ENCODE results near the gene SPEF1.

The SPEF1 gene

DNA sequence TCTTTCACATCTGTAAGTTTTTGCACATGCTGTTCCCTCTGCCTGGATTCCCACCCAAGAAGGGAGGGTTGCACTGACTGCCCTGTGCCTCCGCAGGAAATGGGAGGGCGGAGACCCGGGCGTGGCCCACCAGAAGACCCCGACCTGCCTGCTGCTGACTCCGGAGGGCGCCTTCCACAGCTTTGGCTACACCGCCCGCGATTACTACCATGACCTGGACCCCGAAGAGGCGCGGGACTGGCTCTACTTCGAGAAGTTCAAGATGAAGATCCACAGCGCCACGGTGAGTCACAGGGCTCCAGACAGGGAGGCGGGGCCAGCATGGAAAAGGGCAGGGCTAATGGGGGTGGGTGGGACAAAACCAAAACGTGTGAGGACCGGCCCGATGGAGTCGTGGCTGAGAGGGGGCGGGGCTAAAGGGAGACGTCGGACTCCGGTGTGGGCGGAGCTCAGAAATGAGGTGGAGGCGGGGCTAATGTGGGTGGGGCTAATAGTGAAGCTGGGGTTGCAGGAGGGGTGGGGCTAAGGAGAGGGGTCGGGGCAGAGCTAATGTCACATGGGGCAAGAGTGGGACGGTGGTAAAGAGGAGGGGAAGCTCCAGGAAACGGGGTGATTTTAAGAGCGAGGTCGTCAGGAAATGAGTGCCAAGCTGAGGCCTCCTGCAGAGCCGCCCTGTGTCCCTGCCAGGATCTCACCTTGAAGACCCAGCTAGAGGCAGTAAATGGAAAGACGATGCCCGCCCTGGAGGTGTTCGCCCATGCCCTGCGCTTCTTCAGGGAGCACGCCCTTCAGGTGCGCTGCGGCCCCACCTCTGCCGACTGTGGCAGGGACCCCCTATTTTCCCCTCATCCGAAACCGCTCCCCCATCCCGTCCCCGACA, 36.2 kb downstream of the SPEF1 start:
- peak; percentile 70 to 81 (median 78) for DNase-seq

DNA sequence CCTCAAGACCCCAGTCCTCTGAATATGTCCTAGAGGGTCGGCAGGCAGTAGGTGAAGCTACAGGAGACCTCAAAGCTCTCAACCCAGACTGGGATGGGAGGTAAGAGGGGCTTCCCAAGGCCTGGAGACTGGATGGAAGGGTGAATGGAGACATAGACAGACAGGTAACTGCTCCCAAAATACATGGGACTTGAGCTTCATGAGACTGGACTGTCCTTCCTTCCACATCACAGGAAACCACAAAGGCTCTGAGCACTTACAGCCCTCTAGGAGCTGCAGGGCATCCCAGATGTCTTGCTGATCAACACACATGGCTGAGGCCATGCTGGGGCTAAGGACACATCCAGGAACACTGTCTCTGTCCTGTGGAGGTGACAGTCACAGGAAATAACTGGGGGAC, 37.2 kb downstream of the SPEF1 start:
- DNase-seq = no peak

DNA sequence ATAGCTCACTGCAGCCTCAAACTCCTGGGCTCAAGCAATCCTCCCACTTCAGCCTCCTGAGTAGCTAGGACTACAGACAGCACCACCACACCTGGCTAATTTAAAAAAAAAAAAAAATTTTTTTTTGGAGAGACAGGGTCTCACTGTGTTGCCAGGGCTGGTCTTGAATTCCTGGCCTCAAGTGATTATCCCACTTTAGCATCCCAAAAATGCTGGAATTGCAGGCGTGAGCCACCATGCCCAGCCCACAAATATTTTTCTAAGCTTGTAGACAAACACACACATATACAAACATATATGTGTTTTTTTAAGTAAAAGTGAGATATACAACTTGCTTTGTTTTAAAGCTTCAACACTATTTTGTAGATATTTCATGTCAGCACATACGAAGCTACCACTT, 38.0 kb downstream of the SPEF1 start:
- no peak for DNase-seq

DNA sequence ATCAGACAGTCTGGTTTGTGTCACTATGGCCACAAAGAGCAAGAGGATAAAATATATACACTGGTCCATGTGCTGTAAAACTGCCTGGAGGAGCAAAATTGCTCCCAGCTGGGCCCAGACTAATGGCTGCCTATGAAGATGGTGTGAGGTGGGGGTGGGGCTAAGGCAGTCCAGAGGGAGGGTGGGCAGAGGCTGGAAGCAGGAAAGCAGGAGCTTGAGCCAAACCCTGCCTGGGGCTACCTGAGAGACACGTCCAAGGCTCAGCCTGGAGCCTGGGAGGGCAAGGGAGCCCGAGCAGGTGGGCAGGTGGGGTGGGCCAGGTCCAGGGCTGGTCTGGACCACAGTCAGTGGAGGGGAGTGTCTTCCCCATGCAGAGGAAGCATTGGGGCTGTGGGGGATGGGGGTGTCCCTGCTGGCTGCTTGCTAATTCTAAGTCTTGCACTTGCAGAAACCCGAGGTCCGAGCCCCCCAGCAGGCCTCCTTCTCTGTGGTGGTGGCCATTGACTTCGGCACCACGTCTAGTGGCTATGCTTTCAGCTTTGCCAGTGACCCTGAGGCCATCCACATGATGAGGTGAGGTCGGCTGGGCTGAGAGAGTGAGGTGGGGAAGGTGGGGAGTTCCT, 39.3 kb downstream of the SPEF1 start:
- DNase-seq = no peak

DNA sequence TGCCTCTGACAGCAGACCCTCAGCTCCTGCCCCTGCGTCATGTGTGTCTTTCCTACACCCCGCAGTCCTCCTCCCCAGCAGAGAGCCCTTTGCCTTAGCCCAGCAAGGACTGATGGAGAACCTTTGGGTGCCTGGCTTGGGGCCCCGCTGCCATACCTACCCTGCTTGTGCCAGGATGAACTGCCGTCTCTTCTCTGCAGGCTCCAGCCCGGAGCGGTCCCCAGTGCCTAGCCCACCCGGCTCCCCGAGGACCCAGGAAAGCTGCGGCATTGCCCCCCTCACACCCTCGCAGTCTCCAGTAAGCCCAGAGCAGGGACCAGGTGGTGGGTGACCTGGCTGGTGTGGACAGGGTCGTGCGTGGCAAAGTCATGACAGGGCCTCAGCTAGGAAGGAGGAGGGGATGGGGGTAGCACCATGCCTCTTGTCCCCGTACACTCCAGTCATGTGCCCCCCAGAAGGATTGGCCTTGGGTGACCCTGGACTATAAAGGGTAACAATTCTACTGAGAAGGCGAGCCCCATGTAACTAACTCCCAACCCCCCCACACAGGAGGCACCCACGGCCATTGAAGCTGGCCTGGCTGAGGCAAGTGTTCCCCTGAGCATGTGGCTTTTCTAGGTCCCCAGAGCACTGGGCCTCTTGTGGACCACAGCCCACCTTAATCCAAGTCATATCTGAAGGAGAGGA, 40.5 kb downstream of the SPEF1 start:
- no peak for DNase-seq

DNA sequence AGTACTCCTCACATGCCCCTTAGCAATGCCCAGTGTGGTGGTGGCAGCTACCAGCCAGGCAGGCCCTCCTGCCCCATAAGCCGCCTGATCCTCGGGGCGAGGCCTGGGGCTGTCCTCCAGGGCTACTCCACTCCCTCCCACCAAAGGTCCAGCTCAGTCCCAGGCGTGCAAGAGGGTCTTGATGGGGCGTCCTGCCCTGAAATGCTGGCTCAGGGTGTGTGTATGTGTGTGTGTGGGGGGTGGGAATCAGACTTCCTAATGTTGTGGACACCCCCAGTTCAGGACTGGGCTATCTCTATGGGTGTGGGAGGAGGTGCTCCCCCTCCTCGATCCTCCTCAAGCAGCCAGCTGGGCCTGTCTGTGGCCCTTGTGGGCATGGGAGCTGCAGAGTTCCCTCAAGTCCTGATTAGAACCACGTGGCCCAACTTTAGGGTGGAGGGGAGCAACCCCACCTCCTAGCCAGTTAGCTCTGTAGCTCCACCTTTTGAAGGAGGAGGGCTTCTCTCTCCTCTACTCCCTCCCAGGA, 41.3 kb downstream of the SPEF1 start:
- DNase-seq = no peak

DNA sequence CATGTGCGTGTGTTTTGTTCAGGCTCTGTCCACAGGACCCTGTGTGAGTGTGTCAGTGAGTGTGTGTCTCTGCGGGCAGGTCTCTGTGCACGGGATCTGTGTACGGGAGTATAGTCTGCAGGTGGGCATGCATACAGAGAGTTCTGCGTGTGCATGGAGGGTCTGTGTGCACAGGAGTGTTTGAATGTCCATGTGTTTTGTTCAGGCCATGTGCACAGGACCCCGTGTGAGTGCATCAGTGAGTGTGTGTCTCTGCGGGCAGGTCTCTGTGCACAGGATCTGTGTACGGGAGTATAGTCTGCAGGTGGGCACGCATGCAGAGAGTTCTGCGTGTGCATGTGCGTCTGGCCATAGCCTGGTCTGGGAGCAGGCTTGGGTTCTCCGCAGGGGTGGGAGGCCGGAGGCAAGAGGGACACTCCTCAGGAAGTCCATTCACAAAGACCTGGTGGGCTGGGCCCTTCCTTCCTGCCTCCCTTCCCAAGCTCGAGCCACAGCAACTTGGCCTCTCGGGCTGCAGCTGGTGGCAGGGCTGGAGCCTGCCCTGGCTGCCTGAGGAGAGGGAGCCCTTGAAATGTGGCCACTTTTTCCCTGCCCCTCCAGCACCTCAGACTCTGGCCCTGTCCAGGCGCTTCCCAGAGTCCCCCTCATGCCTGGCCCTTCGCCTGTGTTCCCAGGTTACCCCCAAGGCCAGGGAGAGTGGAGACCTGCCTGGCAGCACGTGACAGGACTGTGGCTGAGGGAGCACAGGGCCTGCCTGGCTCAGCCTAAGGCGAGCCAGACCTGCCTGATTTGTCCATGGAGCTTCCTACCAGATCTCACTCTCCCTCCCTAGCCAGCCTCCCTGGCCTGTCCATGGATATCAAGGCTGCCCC, 42.0 kb downstream of the SPEF1 start:
- no peak for DNase-seq

DNA sequence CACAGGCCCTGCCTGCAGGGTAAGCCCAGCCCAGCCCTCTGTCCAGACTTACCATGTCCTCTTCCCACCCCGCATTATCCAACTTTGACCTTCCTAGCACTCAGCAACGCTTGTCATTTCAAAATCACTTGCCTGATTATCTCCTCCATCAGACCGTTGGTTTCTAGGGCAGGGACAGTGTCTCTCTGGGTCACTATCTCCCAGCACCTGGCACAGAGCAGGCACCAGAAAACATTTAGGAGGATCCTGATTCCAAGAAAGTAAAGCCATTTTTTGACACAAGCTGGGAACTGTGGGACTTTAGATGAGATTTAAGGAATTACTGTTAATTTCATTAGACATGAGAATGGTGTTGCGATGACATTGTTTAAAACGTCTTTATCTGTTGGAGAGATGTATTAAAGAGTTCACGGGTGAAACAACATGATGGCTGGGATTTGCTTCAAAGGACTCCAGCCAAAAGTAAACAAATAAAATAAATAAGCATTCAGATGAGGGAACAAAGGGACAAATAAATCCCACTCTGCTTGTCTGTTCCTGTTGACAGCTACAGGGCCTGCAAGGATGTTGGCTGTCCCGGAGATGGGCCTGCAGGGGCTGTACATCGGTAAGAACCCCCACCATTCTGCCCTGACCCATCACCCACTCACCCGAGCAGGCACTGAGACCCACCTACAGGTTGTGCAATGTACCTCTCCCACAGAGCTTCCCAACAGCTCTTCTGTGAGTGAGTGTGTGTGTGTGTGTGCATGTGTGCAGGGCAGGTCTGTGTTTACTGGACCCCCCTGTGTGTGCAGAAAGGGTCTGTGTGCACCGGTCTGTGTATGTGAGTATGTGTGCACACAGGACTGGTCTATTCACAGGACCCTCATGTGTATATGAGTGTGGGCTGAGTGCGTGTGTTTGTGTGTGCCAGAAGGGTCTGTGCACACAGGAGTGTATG, 42.9 kb downstream of the SPEF1 start:
- no peak for DNase-seq

DNA sequence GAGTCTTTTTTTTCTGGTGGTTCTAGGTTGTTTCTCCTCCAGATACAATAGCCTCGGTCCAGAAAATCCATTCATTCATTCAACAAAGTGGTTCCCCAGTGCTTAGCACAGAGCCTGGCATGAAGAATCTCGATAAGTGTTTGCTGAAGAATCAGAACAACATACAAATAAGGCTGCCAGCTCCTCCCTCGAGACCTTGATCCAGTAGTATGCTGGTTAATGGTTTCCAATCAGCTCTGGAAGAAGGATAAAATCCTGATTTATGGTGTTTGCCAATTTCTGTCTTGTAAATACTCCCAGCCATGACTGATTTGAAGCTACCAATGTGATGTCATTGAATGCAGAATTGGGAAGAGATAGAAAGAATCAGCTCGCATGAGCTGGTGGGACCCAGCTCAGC, 45.5 kb downstream of the SPEF1 start:
- DNase-seq = no peak

DNA sequence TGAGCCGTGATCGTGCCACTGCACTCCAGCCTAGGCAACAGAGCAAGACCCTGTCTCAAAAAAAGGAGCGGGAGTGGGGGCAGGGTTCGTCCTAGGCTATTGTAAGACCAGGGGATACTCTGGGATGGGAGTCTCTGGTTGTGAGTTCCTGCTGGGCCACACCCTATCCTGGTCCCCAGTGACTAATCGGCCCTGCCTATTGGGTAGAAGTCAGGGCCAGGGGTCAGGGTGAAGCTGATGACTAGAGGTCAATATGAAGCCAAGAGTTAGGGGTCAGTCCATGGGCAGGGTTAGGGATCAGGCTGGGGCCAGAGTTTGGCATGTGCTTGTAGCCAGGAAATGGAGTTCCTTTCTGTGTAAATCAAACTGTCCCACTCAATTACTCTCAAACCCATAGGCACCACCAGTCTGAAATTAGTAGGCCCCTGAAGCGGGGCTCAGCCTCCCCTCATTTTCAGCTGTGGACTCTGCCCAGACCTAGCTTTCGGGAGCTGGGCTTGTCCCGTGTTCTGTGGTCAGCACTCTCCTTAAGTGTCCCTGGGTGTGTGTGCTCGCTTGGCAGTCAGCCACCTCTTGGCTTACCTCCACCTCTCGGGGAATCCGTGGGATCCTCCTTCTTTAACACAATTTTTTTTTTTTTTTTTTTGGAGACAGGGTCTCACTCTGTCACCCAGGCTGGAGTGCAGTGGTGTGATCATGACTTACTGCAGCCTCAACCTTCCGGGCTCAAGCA, 47.0 kb downstream of the SPEF1 start:
- DNase-seq = no peak

DNA sequence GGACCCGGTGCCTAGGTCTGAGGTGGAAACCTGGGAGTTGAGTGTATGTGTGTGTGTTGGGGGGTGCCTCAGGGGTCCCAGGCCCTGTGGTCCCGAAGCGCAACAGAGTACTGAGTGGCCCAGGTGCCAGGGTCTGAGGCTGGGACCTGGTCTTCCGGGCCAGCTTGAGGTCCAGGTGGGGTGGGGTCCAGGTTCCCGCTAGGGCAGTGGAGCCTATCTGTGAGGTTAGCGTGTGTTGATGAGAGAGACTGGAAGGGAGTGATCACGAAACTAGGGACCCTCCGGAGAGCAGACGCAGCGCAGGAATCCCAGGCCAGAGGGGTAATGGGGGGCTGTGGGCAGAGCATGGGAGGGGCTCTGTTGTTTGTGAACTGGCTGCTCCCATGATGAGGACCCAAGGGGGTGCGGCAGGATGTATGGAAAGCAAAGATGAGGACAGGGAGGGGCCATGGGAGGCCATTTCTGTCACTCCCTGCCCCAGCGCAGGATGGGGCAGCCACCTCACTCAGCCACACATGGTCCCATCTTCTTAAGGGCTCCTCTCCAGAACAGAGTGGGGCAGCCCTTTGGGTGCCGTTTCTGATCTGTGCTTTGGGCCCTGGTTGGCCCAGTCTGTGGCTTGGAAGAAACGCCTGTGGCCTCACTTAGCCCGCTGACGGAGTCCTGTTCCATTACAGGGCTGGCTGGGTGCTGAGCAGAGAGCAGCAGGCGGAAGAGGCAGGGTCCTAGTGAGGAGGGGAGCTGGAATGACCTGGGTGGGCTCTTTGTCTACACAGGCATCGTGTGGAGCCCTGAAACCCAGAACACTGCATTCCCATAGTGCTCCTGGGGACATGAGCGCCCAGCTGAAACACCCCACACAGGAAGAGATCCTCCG, 47.9 kb downstream of the SPEF1 start:
- no peak for DNase-seq

DNA sequence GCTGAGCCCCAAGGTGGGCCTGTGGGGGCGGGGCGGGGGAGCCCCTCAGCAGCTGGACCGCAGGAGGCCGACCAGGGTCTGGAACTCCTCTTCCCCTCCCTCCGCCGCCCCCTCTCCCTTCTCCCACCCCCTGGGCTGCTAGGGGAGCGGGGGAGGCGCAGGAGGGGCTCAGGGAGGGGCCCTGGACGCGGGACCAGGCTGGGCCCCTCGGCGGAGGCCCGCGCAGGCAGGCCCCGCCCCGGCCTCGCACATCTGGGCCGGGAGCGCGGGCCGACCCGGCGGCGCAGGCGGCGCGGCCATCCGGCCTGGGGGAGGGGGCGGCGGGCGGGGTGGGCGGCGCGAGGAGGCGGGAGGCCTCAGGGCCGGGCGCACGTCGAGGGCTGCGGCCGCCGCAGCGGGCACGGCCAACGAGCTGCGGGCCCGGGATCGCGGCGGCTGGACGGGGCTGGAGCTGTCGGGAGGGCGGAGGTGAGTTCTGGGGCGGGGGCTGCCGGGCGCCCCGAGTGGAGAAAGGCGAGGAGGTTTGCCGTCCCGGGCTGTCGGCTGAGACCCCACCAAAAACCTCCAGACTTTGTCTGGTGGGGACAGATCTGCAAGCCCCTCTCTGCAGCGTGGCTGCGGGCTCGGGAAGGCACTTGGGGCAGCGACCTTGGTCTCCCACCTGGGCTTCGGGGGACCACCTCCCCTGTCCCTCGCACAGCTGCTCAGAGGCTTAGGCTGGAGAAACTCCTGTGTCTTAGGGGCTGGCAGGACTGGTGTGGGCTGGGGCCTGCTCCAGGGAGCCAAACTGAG, 48.7 kb downstream of the SPEF1 start, which contains the start of gene HSPA12B:
TSS of gene HSPA12B (plus strand) at position 359 of the 792 bp plus-strand sequence. CDS start 5,990 bp downstream, outside the sequence.
- no peak for DNase-seq

DNA sequence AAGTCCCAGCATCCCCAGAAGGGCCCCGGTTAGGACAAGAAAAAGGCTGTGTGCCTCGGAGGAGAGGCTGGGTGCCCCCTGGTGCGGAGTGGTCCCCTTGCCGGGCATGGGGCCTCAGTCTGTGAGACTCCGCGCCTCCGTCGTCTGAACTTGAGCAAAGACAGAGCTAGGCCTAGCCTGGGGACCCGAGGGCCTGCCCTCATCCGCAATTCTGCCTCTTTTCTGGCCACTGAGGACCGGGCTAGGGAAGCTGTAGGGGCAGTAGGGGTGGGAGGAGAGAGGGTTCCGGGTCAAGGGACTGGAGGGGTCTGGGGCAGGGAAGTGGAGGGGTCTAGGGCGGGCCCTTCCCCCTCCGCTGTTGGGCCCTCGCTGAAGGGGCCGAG, 49.3 kb downstream of the SPEF1 start:
- DNase-seq = no peak

DNA sequence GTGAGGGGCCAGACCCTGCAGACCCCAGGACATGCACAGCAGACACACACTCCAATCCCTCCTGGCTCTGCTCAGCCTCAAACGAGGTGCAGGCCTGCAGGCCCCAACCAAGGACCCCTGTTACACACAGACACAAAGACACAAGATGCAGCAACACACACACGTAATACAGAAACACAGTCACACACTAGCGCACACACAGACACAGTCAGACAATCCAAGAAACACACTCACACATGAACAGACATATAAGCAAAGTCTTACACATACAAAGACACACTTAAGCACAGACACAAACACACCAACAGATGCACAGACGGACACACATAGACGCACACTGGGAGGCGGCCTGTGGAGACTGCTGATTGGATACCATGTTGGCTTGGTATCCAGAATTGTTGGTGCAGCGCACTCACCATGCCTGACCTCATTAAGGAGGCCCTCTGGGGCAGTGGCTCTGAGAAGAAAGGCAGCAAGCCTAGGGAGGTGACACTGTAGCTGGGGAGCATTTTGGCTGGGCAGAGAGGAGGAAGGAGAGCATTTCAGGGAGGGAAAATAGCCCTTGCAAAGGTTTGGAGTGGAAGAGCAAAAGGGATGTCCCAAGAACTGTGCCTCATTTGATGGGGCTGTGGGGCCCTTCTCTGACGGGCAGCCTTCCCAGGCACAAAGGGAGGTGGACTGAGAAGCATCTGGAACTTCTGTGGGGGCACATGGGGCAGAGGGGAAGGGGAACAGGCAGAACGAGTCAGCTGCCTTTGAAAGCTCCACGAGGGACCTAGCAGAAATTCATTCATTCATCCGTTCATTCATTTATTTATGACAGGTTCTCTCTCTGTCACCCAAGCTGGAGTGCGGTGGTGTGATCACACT, 50.2 kb downstream of the SPEF1 start:
- DNase-seq = no peak

DNA sequence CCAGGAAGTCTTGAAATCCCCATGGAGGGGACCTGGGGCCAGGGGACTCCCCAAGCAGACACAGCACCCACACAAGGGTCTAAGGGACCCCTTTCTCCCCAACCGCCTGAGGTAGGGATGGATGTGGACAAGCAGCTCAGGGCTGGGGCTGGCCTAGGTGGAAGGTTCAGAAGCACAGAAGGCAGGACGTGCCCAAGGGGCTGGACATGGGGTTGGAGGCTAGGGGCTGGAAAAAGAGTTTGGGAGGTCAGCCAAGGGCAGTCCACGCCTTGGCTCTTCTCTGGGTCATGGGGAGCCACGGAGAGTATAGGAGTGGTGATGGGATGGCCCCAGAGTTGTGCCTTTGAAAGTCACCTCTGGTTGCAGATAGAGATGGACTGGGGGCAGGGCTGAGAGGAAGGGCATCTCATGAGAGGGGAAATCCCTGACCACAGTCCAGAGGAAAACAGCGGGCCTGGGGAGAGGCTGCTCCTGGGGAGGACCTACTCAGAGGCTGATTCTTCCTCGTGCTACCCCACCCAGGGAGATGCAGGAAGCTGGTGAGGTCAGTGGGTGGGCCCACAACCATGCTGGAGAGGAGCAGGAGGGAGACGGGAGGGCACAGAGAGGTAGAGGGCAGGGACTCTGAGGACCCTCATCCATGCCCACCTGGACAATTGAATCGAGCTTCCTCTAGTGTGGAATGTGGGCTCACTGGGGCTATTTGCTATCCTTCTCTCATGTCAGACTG, 51.3 kb downstream of the SPEF1 start:
- peak in 3 of 4 experiments; percentile 30 to 54 (median 54) for DNase-seq

DNA sequence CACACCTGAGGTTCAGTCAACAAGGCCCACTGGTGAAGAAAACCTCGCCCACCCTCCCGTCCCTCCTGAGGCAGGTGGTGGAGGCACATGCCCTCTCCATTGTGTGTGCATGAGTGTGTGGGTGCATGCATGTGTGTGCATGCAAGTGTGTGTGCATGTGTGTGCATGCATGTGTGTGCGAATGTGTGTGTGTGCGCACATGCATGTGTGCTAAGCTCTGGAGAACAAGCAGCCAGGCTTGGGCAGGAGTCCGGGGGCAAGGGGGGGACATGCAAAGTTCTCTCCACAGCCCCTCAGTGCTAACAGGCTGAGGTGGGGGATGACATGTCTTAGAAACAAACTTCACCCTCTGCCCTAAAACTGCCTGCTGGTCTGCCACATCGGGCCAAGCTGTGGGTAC, 51.9 kb downstream of the SPEF1 start:
- DNase-seq = no peak

DNA sequence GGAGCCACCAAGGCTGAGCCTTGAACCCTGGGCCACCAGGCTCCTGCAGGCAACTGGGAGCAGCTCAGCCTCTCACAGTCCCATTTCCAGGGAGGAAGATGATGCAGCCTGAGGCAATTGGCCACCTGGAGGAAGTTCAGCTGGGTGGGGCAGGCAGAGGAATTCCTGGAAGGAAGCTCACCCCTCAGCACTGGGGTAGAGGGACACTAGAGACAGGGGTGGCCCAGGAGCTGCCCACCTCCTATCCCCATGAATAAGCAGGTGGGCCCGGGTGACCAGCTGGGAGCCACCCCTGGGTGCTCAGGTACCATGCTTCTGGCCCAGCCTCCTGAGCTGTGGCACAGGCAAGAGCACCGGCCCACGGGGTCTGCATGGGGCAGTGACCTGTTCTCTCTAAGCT, 52.4 kb downstream of the SPEF1 start:
- DNase-seq = no peak

All from suppressor macrophage (primary cell).